Fibroblast of skin of back (primary cell): Measurements from ENCODE around the gene EXOC1L.
A peak's percentile ranks its signal among the peaks of the same experiment; 100 is the strongest.
"Not testable (repeated sequence)": the region's sequence is repeated elsewhere in the genome, so short reads cannot be mapped to it uniquely, and the experiment has no call there.

Source experiments
- DNase-seq: peaks from one replicate; pipeline ENCODE4 v3.0.0-alpha.2; 2013

Gene EXOC1L

DNA sequence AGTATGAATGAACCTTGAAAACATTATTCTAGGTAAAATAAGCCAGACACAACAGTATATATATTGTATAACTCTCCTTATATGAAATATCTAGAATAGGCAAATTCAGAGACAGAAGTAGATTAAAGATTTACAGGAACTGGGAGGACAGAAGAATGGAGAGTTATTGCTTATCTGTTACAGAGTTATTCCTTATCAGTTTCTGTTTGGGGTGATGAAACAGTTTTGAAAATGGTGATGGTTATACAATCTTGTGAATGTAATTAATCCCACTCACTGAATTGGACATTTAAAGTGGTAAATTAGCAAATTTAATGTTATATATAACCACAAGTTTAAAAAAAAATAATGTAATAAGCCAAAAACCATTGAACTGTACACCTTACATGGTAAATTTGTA is 19.4 kb downstream of the EXOC1L start:
- DNase-seq, result no peak

- no peak for DNase-seq
Measured at GRCh38 chr4:55840956-55841355, 21.4 kb downstream of the EXOC1L start.

GRCh38 chr4:55841373-55842239 is 22.0 kb downstream of the EXOC1L start:
- not testable (repeated sequence) for DNase-seq

- DNase-seq, result not testable (repeated sequence)
Measured at GRCh38 chr4:55842312-55842711, 22.7 kb downstream of the EXOC1L start.

DNA sequence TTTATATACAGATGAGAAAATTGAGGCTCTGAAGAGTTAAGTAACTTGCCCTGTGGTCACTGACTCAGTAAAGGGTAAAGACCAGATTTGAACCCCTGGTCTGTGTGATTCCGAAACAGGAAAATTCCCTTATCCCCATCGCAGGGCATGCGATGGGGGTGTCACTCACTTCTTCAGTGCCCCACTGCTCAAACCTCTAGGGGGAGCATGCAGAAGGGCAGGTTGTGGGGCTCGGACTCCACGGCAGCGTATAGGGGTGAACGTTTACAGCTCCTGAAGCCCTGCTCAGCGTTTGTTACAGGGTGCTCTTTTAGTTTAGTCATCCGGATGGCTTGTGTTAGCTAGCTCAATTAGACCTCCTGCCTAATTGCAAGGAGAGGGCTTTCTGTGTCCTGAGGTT is 30.1 kb downstream of the EXOC1L start:
- no peak for DNase-seq

DNA sequence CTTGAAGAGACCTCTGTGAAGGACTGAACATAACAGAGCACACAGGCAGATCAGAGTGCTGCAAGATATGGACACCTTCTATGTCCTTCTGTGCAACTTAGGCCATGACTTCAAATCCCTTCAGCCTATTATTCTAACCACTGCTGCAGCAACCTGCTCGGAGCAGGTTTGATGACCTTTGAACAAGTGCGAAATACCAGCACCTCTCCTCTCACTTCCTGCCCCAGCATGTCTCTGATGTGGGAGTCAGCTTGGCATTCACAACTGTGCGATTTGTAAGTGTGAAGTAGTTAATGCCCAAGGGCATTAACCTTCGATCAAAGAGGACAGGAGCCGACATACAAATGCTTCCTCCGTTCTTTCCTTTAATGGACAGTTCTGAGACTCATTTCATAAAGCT is 32.3 kb downstream of the EXOC1L start:
- no peak for DNase-seq

DNA sequence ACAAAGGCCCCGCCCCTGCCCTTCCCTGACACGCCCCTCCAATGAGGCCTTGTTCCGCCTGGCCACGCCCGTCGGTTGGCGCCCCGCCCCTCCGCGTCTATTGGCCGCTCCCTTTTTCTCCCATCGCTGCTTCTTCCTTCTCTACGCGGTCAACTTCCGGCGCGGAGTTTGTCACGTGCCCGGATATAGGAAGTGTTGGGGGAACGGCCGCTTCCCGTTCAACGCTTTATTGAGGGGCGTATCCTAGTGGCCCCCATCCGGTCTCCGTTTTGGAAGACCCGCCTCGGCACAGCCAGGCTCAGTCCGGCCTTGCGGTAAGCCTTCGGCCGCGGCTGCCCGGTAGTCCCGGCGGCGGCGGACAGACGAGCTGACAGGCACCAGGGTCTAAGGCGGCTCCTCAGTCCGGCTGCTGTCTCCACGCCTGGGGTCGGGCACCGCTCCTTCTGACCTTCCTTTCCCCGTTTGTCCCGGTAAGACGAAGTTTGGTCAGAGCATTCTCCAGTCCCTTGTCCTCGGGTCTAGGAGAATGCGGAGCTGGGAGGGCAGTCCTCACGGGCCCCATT is 34.0 kb downstream of the EXOC1L start, which contains the start of gene EXOC1:
Gene EXOC1 (plus strand): TSS at position 165 of the 563 bp plus-strand sequence. CDS start 4,676 bp downstream, outside the sequence.
- peak; percentile 97 for DNase-seq

GRCh38 chr4:55854129-55854528 is 34.5 kb downstream of the EXOC1L start:
- DNase-seq, result no peak

- no peak for DNase-seq
Measured at GRCh38 chr4:55857586-55857985, 38.0 kb downstream of the EXOC1L start.

DNA sequence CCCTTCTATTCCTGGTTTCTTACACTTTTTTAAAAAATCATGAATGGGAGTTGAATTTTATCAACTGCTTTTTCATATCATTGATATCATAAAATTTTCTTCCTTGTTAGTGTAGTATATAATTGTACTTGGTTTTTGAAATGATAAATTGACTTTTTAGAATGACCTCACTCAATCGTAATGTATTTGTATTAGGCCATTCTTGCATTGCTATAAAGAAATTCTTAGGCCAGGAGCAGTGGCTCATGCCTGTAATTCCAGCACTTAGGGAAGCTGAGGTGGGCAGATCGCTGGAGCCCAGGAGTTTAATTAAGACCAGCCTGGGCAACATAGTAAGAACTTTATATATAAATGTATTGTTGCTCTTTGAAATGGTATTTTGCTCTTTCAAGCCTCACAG is 40.1 kb downstream of the EXOC1L start:
- peak; percentile 8 for DNase-seq

DNA sequence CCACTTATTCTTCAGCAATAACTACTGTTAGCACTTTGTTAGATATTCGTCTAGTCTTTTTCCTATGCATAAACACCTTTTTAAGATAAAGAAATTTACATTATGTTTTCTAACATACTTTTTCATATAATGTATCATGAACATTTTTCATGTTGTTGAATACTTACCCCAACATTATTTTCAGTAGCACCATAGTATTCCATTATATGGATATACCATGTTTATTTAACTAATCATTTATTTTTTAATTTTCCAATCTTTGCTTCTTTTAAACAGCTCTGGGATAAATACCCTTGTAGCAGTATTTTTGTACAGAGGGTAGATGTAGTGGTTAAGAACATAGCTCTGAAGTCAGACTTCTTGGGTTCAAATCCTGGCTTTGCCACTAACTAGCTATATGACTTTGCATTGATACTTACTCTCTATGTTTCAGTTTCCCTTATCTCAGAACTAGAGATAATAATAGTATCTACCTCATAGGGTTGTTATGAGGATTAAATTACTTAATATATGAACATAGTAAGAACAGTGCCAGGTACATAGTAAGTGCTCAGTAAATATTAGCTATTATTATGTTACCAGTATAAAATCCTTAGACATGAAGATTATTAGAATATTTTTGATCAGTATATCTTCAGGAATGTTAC is 45.1 kb downstream of the EXOC1L start:
- no peak for DNase-seq

- peak; percentile 73 for DNase-seq
Measured at GRCh38 chr4:55865228-55865806, 45.7 kb downstream of the EXOC1L start.

DNA sequence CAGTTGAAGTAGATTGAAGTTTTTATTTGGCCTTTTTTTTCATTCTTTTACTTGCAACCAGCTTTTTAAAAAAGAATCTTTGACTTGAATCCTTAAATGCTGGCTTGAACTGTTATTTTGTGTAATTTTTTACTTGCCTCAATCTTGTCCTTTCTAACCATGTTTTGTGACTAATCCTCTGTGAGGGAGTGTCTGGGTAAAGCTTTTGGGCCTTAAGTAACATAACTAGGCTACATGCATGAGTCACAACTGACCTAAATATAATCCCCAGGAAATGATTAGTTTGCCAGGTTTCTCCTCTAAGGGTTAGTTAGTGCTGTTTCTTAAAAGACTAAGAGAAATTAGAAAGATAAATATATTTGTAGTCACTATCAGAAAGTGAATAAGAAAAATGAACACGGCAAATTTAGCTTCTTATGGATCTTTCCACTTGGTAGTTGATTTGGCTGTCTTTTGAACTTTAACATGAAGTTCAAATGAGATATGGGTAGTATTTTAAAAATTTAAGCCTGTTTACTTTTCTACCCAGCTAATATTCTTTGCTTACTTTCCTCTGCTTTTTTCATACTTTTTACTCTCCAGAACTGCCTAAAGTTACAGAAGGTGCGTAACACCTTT is 46.8 kb downstream of the EXOC1L start:
- DNase-seq, result peak; percentile 94

GRCh38 chr4:55866973-55867574 is 47.5 kb downstream of the EXOC1L start:
- DNase-seq, result peak; percentile 66

GRCh38 chr4:55868581-55869090 is 49.0 kb downstream of the EXOC1L start:
- DNase-seq, result peak; percentile 25

GRCh38 chr4:55871299-55871800 is 51.8 kb downstream of the EXOC1L start:
- no peak for DNase-seq

GRCh38 chr4:55874831-55875230 is 55.2 kb downstream of the EXOC1L start:
- no peak for DNase-seq

DNA sequence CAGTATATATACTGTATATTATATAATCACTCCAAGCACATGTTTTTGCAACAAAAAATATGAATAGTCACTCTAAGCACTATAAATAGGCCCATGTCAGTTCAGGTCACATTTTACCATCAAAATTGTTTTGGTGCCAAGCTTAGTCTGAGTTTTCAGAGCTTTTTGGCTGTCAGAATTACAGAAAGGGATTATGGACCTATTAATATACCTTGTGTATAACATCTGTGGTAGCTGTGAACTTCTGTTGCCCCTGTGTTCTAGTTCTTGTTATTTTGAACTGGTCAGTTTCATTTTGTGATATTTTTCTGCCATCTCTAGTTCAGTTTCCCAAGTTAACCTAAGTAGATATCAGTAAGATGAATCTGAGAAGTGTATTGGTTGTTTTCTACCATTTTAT is 56.8 kb downstream of the EXOC1L start:
- DNase-seq, result no peak

GRCh38 chr4:55879224-55879623 is 59.6 kb downstream of the EXOC1L start:
- no peak for DNase-seq

- no peak for DNase-seq
Measured at GRCh38 chr4:55880652-55881280, 61.2 kb downstream of the EXOC1L start.
